GM12873 (cell line): ENCODE results near the gene IMMP2L.

ENCODE experiments used
- CTCF ChIP-seq: IDR thresholded peaks from 2 replicates; pipeline ENCODE4 v1.5.1; 2012; ENCODE audit warnings: low read depth, mild to moderate bottlenecking, moderate library complexity, low read length, control low read depth; ENCODE audit not compliant: insufficient read depth; ENCODE audit errors: missing control alignments

IMMP2L gene

GRCh38 chr7:110964775-110965174, 597.5 kb downstream of the IMMP2L start:
- TF ChIP-seq CTCF: no peak

GRCh38 chr7:110962826-110963225, 599.5 kb downstream of the IMMP2L start:
- no peak for TF ChIP-seq CTCF

GRCh38 chr7:110962374-110962773, 599.9 kb downstream of the IMMP2L start:
- TF ChIP-seq CTCF: no peak

- TF ChIP-seq CTCF: no peak
These were observed 601.5 kb downstream of the IMMP2L start for GRCh38 chr7:110960811-110961210.

GRCh38 chr7:110948280-110948679, 614.0 kb downstream of the IMMP2L start:
- TF ChIP-seq CTCF: no peak

GRCh38 chr7:110947408-110947807, 614.9 kb downstream of the IMMP2L start:
- TF ChIP-seq CTCF: no peak

GRCh38 chr7:110944966-110945644, 617.2 kb downstream of the IMMP2L start:
- no peak for TF ChIP-seq CTCF
